ENCODE measurements around the gene ATN1. TPM values are rescaled to one million over a fixed set of nuclear protein-coding genes. Genes with fewer than 3 reads are reported as not detected.

The ATN1 gene
- total RNA-seq, 4 donors from 2014 or later: 49.0 to 136 (median 95.2) TPM

- Histone ChIP-seq H3K27ac (peak overlapping the region in 3 of 4 donors; percentile 43 to 69 (median 56)), H3K27me3 (no peaks in the 10 kb centered on the region), H3K9me3 (no peaks in the 10 kb centered on the region), H3K4me3 (peak overlapping the region; percentile 9 to 43), H3K36me3 (peaks cover 0 to 5% of the 10 kb centered on the region in 2 donors), H3K4me1 (peaks cover 0 to 15% (median under 1%) of the 10 kb centered on the region in 3 donors)
- WGBS, 2 donors (ENCODE audit: low coverage in 1 of 2): no CpG with 5 or more reads among the region's 20 CpGs
- ATAC-seq: no peak
- TF ChIP-seq CTCF (IDR thresholded peaks at IDR 0.05) (no peak), EP300 (IDR thresholded peaks at IDR 0.05) (no peak), POLR2A (IDR thresholded peaks at IDR 0.05) (no peak), POLR2AphosphoS5 (IDR thresholded peaks at IDR 0.05) (no peak)
These were observed 23.9 kb downstream of the ATN1 start for GRCh38 chr12:6951551-6952120.

GRCh38 chr12:6952121-6952862 lies 24.5 kb downstream of the ATN1 start:
- no peak for TF ChIP-seq EP300 (IDR thresholded peaks at IDR 0.05)
- ATAC-seq: no peak
- WGBS, 2 donors (ENCODE audit: low coverage in 1 of 2): 46 to 80% methylated on average over 1 to 3 of the region's 22 CpGs
- H3K4me1 ChIP-seq: peaks cover 0 to 8% (median 0%) of the 10 kb centered on the region in 3 donors
- peaks cover 0 to 2% of the 10 kb centered on the region in 2 donors for H3K36me3 ChIP-seq
- no peaks in the 10 kb centered on the region for H3K27me3 ChIP-seq
- H3K4me3 ChIP-seq: peak overlapping the region in 1 of 2 donors; percentile 43
- H3K27ac ChIP-seq: peak overlapping the region in 2 of 4 donors; percentile 56 to 69
- H3K9me3 ChIP-seq: no peaks in the 10 kb centered on the region

- Histone ChIP-seq H3K27ac (peak overlapping the region in 2 of 4 donors; percentile 31 to 69), H3K36me3 (no peaks in the 10 kb centered on the region), H3K27me3 (no peaks in the 10 kb centered on the region), H3K4me1 (peaks cover 0 to 8% (median 0%) of the 10 kb centered on the region in 3 donors), H3K9me3 (no peaks in the 10 kb centered on the region), H3K4me3 (peak overlapping the region in 1 of 2 donors; percentile 43)
- TF ChIP-seq POLR2AphosphoS5 (IDR thresholded peaks at IDR 0.05) (no peak), CTCF (IDR thresholded peaks at IDR 0.05) (no peak), EP300 (IDR thresholded peaks at IDR 0.05) (no peak), POLR2A (IDR thresholded peaks at IDR 0.05) (no peak)
- WGBS, 2 donors (ENCODE audit: low coverage in 1 of 2): 80% methylated on average over 2 of the region's 15 CpGs; no CpG with 5 or more reads in 1 of the 2 donors
- ATAC-seq: no peak
These were observed 25.2 kb downstream of the ATN1 start for GRCh38 chr12:6952863-6953441.

GRCh38 chr12:6953442-6954315 lies 25.9 kb downstream of the ATN1 start:
- H3K27ac ChIP-seq: peak overlapping the region in 2 of 4 donors; percentile 31 to 69
- no peaks in the 10 kb centered on the region for H3K27me3 ChIP-seq
- WGBS, 2 donors (ENCODE audit: low coverage in 1 of 2): 43 to 51% methylated on average over 10 to 13 of the region's 24 CpGs
- H3K4me3 ChIP-seq: peak overlapping the region in 1 of 2 donors; percentile 43
- TF ChIP-seq CTCF (IDR thresholded peaks at IDR 0.05): no peak
- peak; percentile 54 for ATAC-seq
- peaks cover 0 to 13% (median 0%) of the 10 kb centered on the region in 3 donors for H3K4me1 ChIP-seq
- H3K36me3 ChIP-seq: no peaks in the 10 kb centered on the region
- H3K9me3 ChIP-seq: no peaks in the 10 kb centered on the region
